GM12878 (cell line): ENCODE data around the gene AMOTL1. TPM values are rescaled to one million over a fixed set of nuclear protein-coding genes. Genes with fewer than 3 reads are reported as not detected.

Source experiments
- ATAC-seq: fragments of 200-7000 bp; cut with Tn5 transposase; 3 replicates; pipeline ENCODE4 v1.9.1; 2020; ENCODE audit warnings: mild to moderate bottlenecking, moderate library complexity
- BruUV-seq: library from RNA; stranded (reverse); fragments of 400-500 nt; replicated peaks from 2 replicates; lab custom pipeline; 2021; lab: Mats Ljungman, UMichigan
- CTCF ChIA-PET: fragments of 300-600 bp; sonication (Branson Sonifier 250); formaldehyde crosslinking; extraction: SDS; loops from one replicate; lab custom pipeline; 2021; ENCODE audit warnings: inconsistent platforms; lab: Yijun Ruan, JAX
- POLR2A ChIA-PET: fragments of 350-600 bp; formaldehyde crosslinking; extraction: SDS; loops from one replicate; lab custom pipeline; 2021; ENCODE audit warnings: inconsistent platforms; lab: Charles Lee
- RAD21 ChIA-PET: fragments of 300-600 bp; sonication (Branson Sonifier 250); formaldehyde crosslinking; loops from one replicate; lab custom pipeline; 2023; ENCODE audit warnings: antibody characterized with exemption; ENCODE audit not compliant: unreplicated experiment; lab: Charles Lee
- SMC1A ChIA-PET: fragments of 300-600 bp; sonication (Branson Sonifier 250); formaldehyde crosslinking; loops from one replicate; lab custom pipeline; 2023; ENCODE audit not compliant: unreplicated experiment, uncharacterized antibody; lab: Charles Lee
- DNase-seq: peaks from one replicate; pipeline ENCODE4 v3.0.0-alpha.2; 2011; ENCODE audit warnings: low read depth, low spot score
- FAIRE-seq: peaks from 3 replicates; lab custom pipeline; 2011; peaks lifted over from hg19 to GRCh38; lab: Jason Lieb, UNC
- H2AFZ ChIP-seq: 2 replicates; pipeline ENCODE4 v1.6.0; 2011; ENCODE audit warnings: low read depth, low read length, control low read depth; ENCODE audit not compliant: control insufficient read depth
- H3K27ac ChIP-seq: 2 replicates; pipeline ENCODE4 v1.5.1; 2011; ENCODE audit warnings: control low read depth; ENCODE audit not compliant: control insufficient read depth, insufficient read depth
- H3K27me3 ChIP-seq, 2 experiments: replicated peaks in 1 of 2; 2 replicates each; pipeline versions ENCODE4 v1.6.0 to v1.6.1; 2011; ENCODE audit warnings: low read length in 1 of 2; ENCODE audit not compliant: control insufficient read depth in 2 of 2, insufficient read depth in 2 of 2
- H3K36me3 ChIP-seq, 2 experiments: 2 replicates each; pipeline ENCODE4 v1.5.1; 2011; ENCODE audit warnings: low read length in 1 of 2; ENCODE audit not compliant: control insufficient read depth in 2 of 2, insufficient read depth in 2 of 2
- H3K4me1 ChIP-seq: 2 replicates; pipeline ENCODE4 v1.6.1; 2011; ENCODE audit warnings: mild to moderate bottlenecking, low read length, moderate library complexity, mixed read lengths; ENCODE audit not compliant: control insufficient read depth, insufficient read depth
- H3K4me2 ChIP-seq: 2 replicates; pipeline ENCODE4 v1.6.0; 2011; ENCODE audit warnings: control low read depth; ENCODE audit not compliant: control insufficient read depth, insufficient read depth
- H3K4me3 ChIP-seq: fragments of 200-600 bp; sonication (generic); 2 replicates; pipeline ENCODE4 v1.5.1; 2016
- H3K79me2 ChIP-seq: 2 replicates; pipeline ENCODE4 v1.6.0; 2011; ENCODE audit warnings: low read length; ENCODE audit not compliant: control insufficient read depth, insufficient read depth
- H3K9ac ChIP-seq: 2 replicates; pipeline ENCODE4 v1.8.0; 2011; ENCODE audit warnings: low read length, control low read depth, mixed read lengths; ENCODE audit not compliant: control insufficient read depth, insufficient read depth
- H3K9me3 ChIP-seq: replicated peaks from 3 replicates; pipeline ENCODE4 v1.5.1; 2011; ENCODE audit warnings: mild to moderate bottlenecking, low read length; ENCODE audit not compliant: control insufficient read depth, insufficient read depth
- H4K20me1 ChIP-seq: 2 replicates; pipeline ENCODE4 v1.6.0; 2011; ENCODE audit not compliant: control insufficient read depth, insufficient read depth
- BCLAF1 ChIP-seq: fragments of 450-650 bp; IDR thresholded peaks from 2 replicates; pipeline ENCODE4 v1.6.1; 2017; ENCODE audit warnings: antibody characterized with exemption, mild to moderate bottlenecking, moderate library complexity
- BMI1 ChIP-seq: fragments of 450-650 bp; IDR thresholded peaks from 2 replicates; pipeline ENCODE4 v1.6.1; 2016; ENCODE audit warnings: mild to moderate bottlenecking, moderate library complexity, borderline replicate concordance
- EP300 ChIP-seq, 2 experiments: fragments of 150-350 bp in 1 of 2; IDR thresholded peaks; 2 replicates each; pipeline ENCODE4 v1.6.1; 2011 to 2012; ENCODE audit warnings: low read depth in 2 of 2, low read length in 2 of 2, borderline replicate concordance in 1 of 2, improper control_type of control experiment in 1 of 2, inconsistent platforms in 1 of 2; ENCODE audit not compliant: control insufficient read depth in 1 of 2
- EZH2 ChIP-seq: IDR thresholded peaks from 2 replicates; pipeline ENCODE4 v1.6.1; 2012; ENCODE audit warnings: low read depth, mild to moderate bottlenecking, control low read depth, inconsistent platforms, low read length, borderline replicate concordance; ENCODE audit not compliant: control insufficient read depth
- GABPA ChIP-seq: IDR thresholded peaks from 2 replicates; pipeline ENCODE4 v1.6.1; 2014; ENCODE audit warnings: antibody characterized with exemption, low read depth, mild to moderate bottlenecking, inconsistent platforms
- HDAC6 ChIP-seq: fragments of 200-600 bp; sonication (generic); IDR thresholded peaks from one replicate; pipeline ENCODE4 v1.8.0; 2017; ENCODE audit warnings: antibody characterized with exemption; ENCODE audit not compliant: unreplicated experiment
- IKZF2 ChIP-seq, 2 experiments: fragments of 450-650 bp; IDR thresholded peaks; 2 replicates each; pipeline ENCODE4 v1.6.1; 2017; ENCODE audit warnings: mild to moderate bottlenecking in 2 of 2, moderate library complexity in 2 of 2
- JUNB ChIP-seq: IDR thresholded peaks from 2 replicates; pipeline ENCODE4 v1.6.1; 2016; ENCODE audit warnings: antibody characterized with exemption, mild to moderate bottlenecking
- KDM1A ChIP-seq: fragments of 200-600 bp; sonication (generic); IDR thresholded peaks from 2 replicates; pipeline ENCODE4 v1.6.1; 2016; ENCODE audit warnings: borderline replicate concordance
- MYB ChIP-seq: fragments of 150-350 bp; IDR thresholded peaks from 2 replicates; pipeline ENCODE4 v1.6.1; 2014; ENCODE audit warnings: mild to moderate bottlenecking, low read depth, low read length, borderline replicate concordance
- NFIC ChIP-seq: IDR thresholded peaks from 2 replicates; pipeline ENCODE4 v1.6.1; 2012; ENCODE audit warnings: low read depth, mild to moderate bottlenecking, inconsistent platforms, low read length, moderate library complexity
- RB1 ChIP-seq: fragments of 450-650 bp; formaldehyde crosslinking; IDR thresholded peaks from 2 replicates; pipeline ENCODE4 v1.6.1; 2017; ENCODE audit warnings: mild to moderate bottlenecking, borderline replicate concordance
- SMARCA5 ChIP-seq: fragments of 450-650 bp; IDR thresholded peaks from 2 replicates; pipeline ENCODE4 v1.6.1; 2017; ENCODE audit warnings: mild to moderate bottlenecking
- YY1 ChIP-seq: IDR thresholded peaks from 2 replicates; pipeline ENCODE4 v1.6.1; 2011; ENCODE audit warnings: low read depth, mild to moderate bottlenecking, low read length
- ZBTB33 ChIP-seq: fragments of 450-650 bp; IDR thresholded peaks from 2 replicates; pipeline ENCODE4 v1.6.1; 2017; ENCODE audit warnings: mild to moderate bottlenecking
- ZZZ3 ChIP-seq: IDR thresholded peaks from 2 replicates; pipeline ENCODE4 v1.6.1; 2011; ENCODE audit warnings: low read depth; ENCODE audit not compliant: control insufficient read depth, insufficient read length
- WGBS: methylation state at CpG from one replicate; pipeline ENCODE4 v1.1.6; 2016; ENCODE audit warnings: low lambda C conversion rate; ENCODE audit not compliant: insufficient replicate concordance, insufficient coverage; ENCODE audit errors: missing lambda C conversion rate; 5-methylcytosine and 5-hydroxymethylcytosine counted together
- in situ Hi-C: fragments of 300-500 bp; cut with MboI; formaldehyde crosslinking; loops from 9 replicates; pipeline ENCODE4 v1.14.3; 2018; ENCODE audit warnings: mixed read lengths
- intact Hi-C: fragments of 100-400 bp; cut with micrococcal nuclease; formaldehyde crosslinking; loops from one replicate; pipeline ENCODE4 v1.14.2; 2022; ENCODE audit not compliant: unreplicated experiment
- polyA plus RNA-seq, 11 experiments: library from polyadenylated mRNA; depleted of rRNA in 4 of 11; unstranded in 6 of 11; stranded (reverse) in 5 of 11; fragments of >200 nt; fragmentation: Nextera tagmentation in 4 of 11; fragmentation: Illumina TruSeq in 1 of 11; extraction: Ambion mirVana in 4 of 11; extraction: Trizol in 1 of 11; gene quantifications; 1 replicate in 1 of 11; 2 replicates in 10 of 11; pipeline versions ENCODE4 v1.2.1 to v1.2.3, GENCODE V29; 2011 to 2016; ENCODE audit warnings: inconsistent platforms in 2 of 11, missing spikeins in 2 of 11, low read depth in 1 of 11
- total RNA-seq, 4 experiments: library from RNA; depleted of rRNA in 3 of 4; stranded (reverse); fragments of >200 nt in 3 of 4; fragmentation: Illumina TruSeq in 1 of 4; extraction: Trizol in 1 of 4; gene quantifications; 2 replicates each; pipeline versions ENCODE4 v1.2.1 to v1.2.3, GENCODE V29; 2013 to 2021
- TF ChIP-seq, protein P1 (sequence below): fragments of 450-650 bp; formaldehyde crosslinking; IDR thresholded peaks from 2 replicates; pipeline ENCODE4 v1.5.0; 2022; ENCODE audit warnings: mild to moderate bottlenecking, missing genetic modification characterization

The AMOTL1 gene
- total and polyA plus RNA-seq, 10 of the 15 experiments (the other 5 are each of a cell fraction or from before 2014, with no cell fraction given), result under 0.01 to 0.41 (median 0.01) TPM; not detected in 7

DNA sequence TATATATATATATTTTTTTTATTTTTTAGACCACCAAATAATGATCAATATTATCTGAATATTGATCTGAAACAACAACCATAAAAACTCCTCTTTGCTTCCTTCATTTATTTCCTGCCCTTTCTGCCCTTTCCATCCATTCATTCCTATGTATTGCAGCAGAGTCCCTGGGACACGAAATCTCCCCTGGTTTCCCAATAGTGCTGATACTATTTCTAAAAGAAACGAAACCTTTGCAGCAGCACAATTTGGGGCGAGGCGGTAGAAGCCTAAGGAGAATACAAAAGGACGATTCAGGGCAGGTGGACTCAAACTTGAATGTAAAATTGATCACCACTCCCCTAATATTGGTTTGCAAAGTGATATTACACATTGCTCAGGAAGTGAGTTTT lies 16.9 kb upstream of the AMOTL1 start (continued):
- TF ChIP-seq ZBTB33 (no peak), BCLAF1 (no peak), RB1 (no peak), IKZF2 (IDR thresholded peaks at IDR 0.05) (no peak), MYB (no peak), HDAC6 (no peak), EZH2 (no peak), BMI1 (no peak)

DNA sequence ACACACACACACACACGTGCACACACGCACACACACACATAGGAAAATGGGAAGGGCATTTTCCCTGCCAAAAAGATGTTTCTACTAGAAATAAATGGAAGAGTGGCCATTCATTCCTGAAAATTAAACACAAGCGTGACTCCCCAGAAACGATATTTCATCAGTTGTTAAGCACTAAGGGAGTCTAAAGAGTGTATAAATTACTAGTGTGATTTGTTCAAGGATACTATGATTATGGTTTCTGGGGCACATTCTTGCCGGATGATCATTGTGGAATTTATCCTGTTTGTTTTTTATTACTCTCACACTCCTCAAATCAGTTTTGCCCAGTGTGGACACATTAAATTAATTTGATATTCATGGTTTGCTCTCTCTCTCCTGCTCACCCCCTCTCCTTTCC lies 16.4 kb upstream of the AMOTL1 start:
- in situ Hi-C loops, result no loop called here
- WGBS, result 22% methylated on average over 5 of the region's 5 CpGs
- RAD21 ChIA-PET, result no interaction called here
- TF ChIP-seq KDM1A, result no peak
- no peak for TF ChIP-seq JUNB
- no peak for TF ChIP-seq NFIC
- TF ChIP-seq GABPA, result no peak
- TF ChIP-seq, protein P1, sequence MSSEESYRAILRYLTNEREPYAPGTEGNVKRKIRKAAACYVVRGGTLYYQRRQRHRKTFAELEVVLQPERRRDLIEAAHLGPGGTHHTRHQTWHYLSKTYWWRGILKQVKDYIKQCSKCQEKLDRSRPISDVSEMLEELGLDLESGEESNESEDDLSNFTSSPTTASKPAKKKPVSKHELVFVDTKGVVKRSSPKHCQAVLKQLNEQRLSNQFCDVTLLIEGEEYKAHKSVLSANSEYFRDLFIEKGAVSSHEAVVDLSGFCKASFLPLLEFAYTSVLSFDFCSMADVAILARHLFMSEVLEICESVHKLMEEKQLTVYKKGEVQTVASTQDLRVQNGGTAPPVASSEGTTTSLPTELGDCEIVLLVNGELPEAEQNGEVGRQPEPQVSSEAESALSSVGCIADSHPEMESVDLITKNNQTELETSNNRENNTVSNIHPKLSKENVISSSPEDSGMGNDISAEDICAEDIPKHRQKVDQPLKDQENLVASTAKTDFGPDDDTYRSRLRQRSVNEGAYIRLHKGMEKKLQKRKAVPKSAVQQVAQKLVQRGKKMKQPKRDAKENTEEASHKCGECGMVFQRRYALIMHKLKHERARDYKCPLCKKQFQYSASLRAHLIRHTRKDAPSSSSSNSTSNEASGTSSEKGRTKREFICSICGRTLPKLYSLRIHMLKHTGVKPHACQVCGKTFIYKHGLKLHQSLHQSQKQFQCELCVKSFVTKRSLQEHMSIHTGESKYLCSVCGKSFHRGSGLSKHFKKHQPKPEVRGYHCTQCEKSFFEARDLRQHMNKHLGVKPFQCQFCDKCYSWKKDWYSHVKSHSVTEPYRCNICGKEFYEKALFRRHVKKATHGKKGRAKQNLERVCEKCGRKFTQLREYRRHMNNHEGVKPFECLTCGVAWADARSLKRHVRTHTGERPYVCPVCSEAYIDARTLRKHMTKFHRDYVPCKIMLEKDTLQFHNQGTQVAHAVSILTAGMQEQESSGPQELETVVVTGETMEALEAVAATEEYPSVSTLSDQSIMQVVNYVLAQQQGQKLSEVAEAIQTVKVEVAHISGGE (CRISPR knock-in tag), result no peak
- TF ChIP-seq YY1, result no peak
- TF ChIP-seq ZZZ3, result no peak
- TF ChIP-seq EP300 (IDR thresholded peaks at IDR 0.05; ENCODE audit: borderline replicate concordance in 1 of 2, control insufficient read depth in 1 of 2, low read depth in 2 of 2, low read length in 2 of 2), result no peak
- no peak for TF ChIP-seq SMARCA5

More for the DNA sequence above, 16.4 kb upstream of the AMOTL1 start:
- Histone ChIP-seq H3K36me3 (no peaks in the 10 kb centered on the region), H2AFZ (no peak overlapping the region), H3K27me3 (no peaks in the 10 kb centered on the region; a peak in 1 of 4 replicates), H4K20me1 (no peaks in the 10 kb centered on the region), H3K9me3 (no peaks in the 10 kb centered on the region), H3K27ac (no peak overlapping the region), H3K9ac (no peak overlapping the region), H3K4me2 (no peak overlapping the region), H3K4me1 (no peaks in the 10 kb centered on the region), H3K4me3 (no peak overlapping the region), H3K79me2 (no peaks in the 10 kb centered on the region)
- ATAC-seq (no peak), DNase-seq (no peak), FAIRE-seq (no peak)
- ChIA-PET CTCF (no interaction called here), SMC1A (no interaction called here), POLR2A (no interaction called here)
- BruUV-seq, result no TSS peak
- intact Hi-C loops, result loop anchor here (10.0 kb wide), 1 partner anchor 237 kb away; the partner anchor contains the start of gene C11orf97
